ENCODE data around the gene PRR12.

Gene PRR12

DNA sequence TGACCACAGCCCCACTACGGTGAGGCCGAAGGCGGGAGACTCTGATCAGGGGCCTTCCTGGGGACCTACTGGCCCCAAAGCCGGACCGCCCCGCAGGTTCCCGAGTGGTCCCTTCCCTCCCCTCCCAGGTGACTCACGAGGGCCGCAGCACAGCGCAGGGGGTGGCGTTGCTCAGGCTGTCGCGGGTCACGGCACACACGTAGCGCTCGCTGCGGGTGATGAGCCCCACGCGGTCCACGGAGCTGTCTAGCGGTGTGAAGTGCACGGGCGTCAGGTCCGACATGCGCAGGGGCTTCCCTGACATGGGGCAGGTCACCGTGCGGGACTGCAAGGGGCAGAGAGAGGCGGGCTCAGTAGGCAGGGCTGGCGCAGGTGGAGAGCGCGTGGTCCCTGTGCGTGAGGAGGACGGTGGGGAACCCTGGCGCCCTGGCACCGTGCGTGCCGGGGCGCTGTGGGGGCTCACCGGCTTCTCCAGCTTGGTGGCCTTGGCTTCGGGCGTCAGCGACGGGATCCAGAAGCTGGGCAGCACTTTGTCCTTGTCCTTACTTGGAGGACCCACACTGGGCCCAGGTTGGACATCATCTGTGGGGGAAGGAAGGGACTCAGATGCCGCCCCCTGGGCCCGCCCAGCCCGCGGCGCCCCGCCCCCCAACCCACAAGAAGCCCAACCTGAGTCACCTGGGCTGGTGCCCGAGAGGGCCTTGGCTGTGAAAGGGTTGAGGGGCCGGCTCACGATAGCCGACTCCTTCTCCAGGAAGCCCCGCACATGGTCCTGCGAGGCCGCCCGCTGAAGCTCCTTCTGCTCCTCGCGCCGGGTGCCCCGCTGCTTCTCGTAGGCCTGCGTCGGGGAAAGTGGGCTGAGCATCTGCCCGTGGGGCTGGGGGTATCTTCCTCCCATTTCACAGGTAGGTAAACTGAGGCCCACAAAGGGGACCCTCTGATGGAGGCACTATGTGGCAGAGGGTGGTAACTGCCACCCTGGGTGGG lies 34.3 kb upstream of the PRR12 start:
- TF ChIP-seq, protein P1, sequence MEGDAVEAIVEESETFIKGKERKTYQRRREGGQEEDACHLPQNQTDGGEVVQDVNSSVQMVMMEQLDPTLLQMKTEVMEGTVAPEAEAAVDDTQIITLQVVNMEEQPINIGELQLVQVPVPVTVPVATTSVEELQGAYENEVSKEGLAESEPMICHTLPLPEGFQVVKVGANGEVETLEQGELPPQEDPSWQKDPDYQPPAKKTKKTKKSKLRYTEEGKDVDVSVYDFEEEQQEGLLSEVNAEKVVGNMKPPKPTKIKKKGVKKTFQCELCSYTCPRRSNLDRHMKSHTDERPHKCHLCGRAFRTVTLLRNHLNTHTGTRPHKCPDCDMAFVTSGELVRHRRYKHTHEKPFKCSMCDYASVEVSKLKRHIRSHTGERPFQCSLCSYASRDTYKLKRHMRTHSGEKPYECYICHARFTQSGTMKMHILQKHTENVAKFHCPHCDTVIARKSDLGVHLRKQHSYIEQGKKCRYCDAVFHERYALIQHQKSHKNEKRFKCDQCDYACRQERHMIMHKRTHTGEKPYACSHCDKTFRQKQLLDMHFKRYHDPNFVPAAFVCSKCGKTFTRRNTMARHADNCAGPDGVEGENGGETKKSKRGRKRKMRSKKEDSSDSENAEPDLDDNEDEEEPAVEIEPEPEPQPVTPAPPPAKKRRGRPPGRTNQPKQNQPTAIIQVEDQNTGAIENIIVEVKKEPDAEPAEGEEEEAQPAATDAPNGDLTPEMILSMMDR (IDR thresholded peaks at IDR 0.05; ENCODE audit: borderline replicate concordance, insufficient read depth, low read depth, low read length), result no peak
- no peak overlapping the region for H3K4me3 ChIP-seq (ENCODE audit: low read depth, low read length)

DNA sequence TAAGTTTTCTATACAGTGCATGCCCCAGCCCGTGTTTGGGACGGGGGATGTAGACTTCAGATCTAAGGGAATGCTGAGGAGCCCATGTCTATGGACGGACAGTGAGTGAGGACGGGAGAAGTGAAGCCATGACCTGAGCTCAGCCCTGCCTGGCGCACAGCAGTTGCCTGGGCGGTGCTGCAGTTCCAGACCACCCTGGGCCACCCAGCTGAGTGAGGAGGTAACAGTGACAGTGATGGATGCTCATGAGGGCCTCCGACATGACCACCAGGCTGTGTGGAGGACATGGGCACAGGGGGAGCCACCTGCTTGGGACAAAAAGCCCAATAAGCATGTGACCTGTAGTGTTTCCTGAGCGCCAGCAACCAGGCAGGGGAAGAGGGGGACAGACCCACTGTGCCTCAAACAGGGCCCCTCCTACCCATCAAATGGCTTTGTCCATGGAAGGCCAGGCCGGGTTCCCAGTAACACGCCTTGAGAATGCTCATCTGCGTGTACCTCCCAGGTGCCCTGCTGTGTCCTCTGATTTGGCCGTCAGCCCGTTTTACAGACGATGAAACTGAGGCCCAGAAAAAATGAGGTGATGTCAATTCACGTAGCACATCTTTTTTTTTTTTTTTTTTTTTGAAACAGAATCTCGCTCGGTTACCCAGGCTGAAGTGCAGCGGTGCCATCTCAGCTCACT lies 33.2 kb upstream of the PRR12 start:
- TF ChIP-seq, protein P1 (IDR thresholded peaks at IDR 0.05; ENCODE audit: borderline replicate concordance, insufficient read depth, low read depth, low read length), result no peak
- H3K4me3 ChIP-seq (ENCODE audit: low read depth, low read length), result no peak overlapping the region

DNA sequence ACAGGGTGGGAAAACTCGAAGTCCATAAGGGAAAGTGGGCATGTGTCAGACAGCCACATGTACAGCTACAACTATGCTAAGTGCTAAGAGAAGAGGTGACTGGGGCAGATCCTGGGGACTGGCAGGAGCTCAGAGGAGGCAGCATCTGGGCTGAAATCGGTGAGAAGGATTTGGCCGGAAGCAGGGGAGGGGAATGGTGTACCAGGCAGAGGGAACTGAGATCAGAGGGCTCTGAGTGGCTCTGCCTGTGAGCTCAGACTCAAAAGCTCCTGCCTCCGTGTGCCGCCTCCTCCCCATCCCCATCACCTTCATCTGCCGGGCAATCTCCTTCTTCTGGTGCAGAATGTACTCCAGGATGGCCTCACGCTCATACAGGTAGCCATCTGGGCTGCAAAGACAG lies 32.4 kb upstream of the PRR12 start:
- TF ChIP-seq, protein P1 (IDR thresholded peaks at IDR 0.05; ENCODE audit: borderline replicate concordance, insufficient read depth, low read depth, low read length), result no peak

DNA sequence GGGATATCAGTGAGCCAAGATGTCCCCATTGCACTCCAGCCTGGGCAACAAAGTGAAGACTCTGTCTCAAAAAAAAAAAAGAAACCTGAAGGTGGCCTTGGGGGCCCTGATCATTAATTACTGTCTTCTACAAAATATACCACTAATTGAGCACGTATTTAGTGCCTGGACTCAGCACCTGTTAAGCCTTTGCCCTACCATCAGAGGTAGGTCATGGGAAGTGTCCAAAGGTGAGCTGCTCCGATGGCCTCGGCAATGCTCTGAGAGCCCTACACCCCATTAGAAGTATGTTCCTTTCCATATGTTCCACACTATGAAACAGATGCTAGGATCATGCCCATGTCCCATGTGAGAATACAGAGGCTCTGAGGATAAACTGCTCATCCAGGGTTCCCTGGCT lies 31.5 kb upstream of the PRR12 start:
- H3K4me3 ChIP-seq (ENCODE audit: low read depth, low read length), result no peak overlapping the region
- TF ChIP-seq, protein P1 (IDR thresholded peaks at IDR 0.05; ENCODE audit: borderline replicate concordance, insufficient read depth, low read depth, low read length), result no peak

More for the DNA sequence above, 32.4 kb upstream of the PRR12 start:
- H3K4me3 ChIP-seq (ENCODE audit: low read depth, low read length), result no peak overlapping the region

DNA sequence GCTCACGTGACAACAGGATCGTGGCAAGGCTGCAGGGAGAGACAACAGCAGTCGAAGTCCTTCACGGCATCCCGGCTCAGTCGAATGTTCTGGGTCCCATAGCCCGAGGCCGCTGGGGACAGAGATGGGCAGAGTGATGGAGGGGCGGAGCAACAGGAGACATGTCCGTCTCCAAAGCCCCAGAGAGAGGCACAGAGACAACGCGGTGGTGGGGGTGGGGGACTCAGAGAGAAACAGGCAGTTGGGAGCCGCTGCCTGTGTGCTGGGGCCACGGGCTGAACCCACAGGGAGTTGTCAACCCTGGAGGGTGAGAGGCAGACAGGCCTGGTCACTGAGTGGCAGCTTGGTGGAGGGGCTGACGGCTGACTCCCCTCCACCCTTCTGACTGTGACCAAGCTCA lies 31.1 kb upstream of the PRR12 start:
- no peak overlapping the region for H3K4me3 ChIP-seq (ENCODE audit: low read depth, low read length)
- TF ChIP-seq, protein P1 (IDR thresholded peaks at IDR 0.05; ENCODE audit: borderline replicate concordance, insufficient read depth, low read depth, low read length), result no peak

DNA sequence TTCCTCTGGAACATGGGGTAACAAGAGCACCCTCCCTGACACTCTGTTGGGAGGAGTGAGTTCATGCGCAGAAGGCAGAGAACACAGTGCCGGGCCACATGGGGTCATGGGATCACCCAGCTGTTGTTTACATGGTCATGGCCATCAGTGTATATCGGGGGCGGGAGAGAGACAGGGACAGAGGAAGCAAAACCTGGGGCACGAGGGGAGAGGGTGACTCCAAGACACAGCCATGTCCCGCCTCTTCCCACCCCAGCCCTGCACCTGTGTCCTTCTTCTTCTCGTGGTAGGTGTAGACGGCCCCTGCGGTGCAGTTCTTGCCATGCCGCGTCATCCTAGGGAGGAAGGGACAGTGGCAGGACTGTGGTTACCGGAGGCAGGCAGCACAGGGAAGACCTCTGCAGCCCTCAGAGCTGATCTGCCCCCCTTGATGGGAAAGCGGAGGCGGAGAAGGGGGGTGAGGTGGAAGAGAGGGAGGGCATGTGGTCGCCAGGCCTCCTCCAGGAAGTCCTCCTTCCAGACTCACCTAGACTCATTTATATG lies 30.6 kb upstream of the PRR12 start:
- H3K4me3 ChIP-seq (ENCODE audit: low read depth, low read length), result no peak overlapping the region
- TF ChIP-seq, protein P1 (IDR thresholded peaks at IDR 0.05; ENCODE audit: borderline replicate concordance, insufficient read depth, low read depth, low read length), result no peak
